Measurements from ENCODE around the gene ATG4D. TPM values are rescaled to one million over a fixed set of nuclear protein-coding genes. Genes with fewer than 3 reads are reported as not detected.

ATG4D gene
- total and polyA plus RNA-seq, 10 of the 15 experiments (the other 5 are each of a cell fraction or from before 2014, with no cell fraction given): 0.39 to 28.7 (median 13.4) TPM

DNA sequence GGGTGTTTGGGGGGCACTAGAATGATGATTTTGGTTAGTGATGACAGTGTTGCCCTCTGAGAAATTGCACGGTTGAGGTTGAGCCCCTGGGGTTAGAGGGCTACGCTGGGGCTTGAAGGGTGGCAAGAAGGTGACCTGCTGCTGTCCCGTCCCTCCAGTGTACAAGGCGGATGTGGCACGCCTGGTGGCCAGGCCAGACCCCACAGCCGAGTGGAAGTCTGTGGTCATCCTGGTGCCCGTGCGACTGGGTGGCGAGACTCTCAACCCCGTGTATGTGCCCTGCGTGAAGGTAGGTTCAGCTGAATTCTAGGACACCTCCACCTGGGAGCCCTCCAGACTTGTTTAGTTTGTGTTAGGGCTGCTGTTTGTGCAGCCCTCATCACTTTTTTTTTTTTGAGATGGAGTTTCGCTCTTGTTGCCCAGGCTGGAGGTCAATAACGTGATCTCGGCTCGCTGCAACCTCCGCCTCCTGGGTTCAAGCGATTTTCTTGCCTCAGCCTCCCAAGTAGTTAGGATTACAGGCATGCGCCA, 5.1 kb downstream of the ATG4D start:
- H3K4me1 ChIP-seq (ENCODE audit: control insufficient read depth, insufficient read depth, low read length): peaks cover 37% of the 10 kb centered on the region
- ChIA-PET SMC1A (ENCODE audit: uncharacterized antibody, unreplicated experiment) (interaction anchor here (1.2 kb wide), 1 partner anchor 12 kb away, joined by 3 read pairs; no protein-coding TSS in a partner anchor), POLR2A (interaction anchor here (0.6 kb wide), 1 partner anchor 62 kb away, joined by 4 read pairs; no protein-coding TSS in a partner anchor), CTCF (interaction anchor here (1.0 to 1.4 kb wide), 2 partner anchors 18 to 24 kb away, joined by 3 read pairs; no protein-coding TSS in a partner anchor), RAD21 (ENCODE audit: unreplicated experiment) (no interaction called here)
- in situ Hi-C loops (cut with MboI): no loop called here
- intact Hi-C loops (cut with micrococcal nuclease; ENCODE audit: unreplicated experiment): no loop called here
- H3K36me3 ChIP-seq (ENCODE audit: control insufficient read depth in 2 of 2, insufficient read depth in 2 of 2, low read length in 1 of 2): peaks cover 18 to 20% of the 10 kb centered on the region in 2 experiments
- no peaks in the 10 kb centered on the region; the same call in 2 of the 3 replicates for H3K9me3 ChIP-seq (replicated peaks; ENCODE audit: control insufficient read depth, insufficient read depth, low read length)
- H3K9ac ChIP-seq (ENCODE audit: control insufficient read depth, insufficient read depth, low read length): no peak overlapping the region
- H2AFZ ChIP-seq (ENCODE audit: control insufficient read depth, low read depth, low read length): no peak overlapping the region
- no peak overlapping the region for H3K27ac ChIP-seq (ENCODE audit: control insufficient read depth, insufficient read depth)
- no TSS peak for BruUV-seq (replicated peaks)
- no peaks in the 10 kb centered on the region for H3K27me3 ChIP-seq (replicated peaks in 1 of 2; ENCODE audit: control insufficient read depth in 2 of 2, insufficient read depth in 2 of 2, low read length in 1 of 2)
- no peaks in the 10 kb centered on the region for H4K20me1 ChIP-seq (ENCODE audit: control insufficient read depth, insufficient read depth)
- no peak for TF ChIP-seq TARDBP (IDR thresholded peaks at IDR 0.05; ENCODE audit: borderline replicate concordance)
- DNase-seq (ENCODE audit: low read depth, low spot score) (no peak), ATAC-seq (no peak), FAIRE-seq (no peak)
- no peak overlapping the region for H3K4me2 ChIP-seq (ENCODE audit: control insufficient read depth, insufficient read depth)
- WGBS (ENCODE audit: insufficient coverage, insufficient replicate concordance, low lambda C conversion rate, missing lambda C conversion rate): 93% methylated on average over 18 of the region's 18 CpGs
- no peak overlapping the region for H3K4me3 ChIP-seq
- peaks cover 11% of the 10 kb centered on the region for H3K79me2 ChIP-seq (ENCODE audit: control insufficient read depth, insufficient read depth, low read length)

DNA sequence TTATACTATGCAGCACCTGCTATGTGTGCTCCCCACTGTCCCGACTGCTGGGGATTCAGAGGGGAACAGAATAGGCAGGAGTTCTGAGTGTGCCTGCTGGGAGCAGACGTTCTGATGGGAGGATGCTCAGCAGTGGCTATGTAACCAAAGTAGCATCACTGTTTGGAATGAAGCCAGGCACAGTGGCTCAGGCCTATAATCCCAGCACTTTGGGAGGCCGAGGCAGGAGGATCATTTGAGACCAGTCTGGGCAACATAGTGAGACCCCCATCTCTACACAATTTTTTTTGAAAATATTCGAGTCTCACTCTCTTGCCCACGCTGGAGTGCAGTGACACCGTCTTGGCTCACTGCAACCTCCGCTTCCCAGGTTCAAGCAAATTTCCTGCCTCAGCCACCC, 6.0 kb downstream of the ATG4D start:
- DNase-seq (ENCODE audit: low read depth, low spot score) (no peak), FAIRE-seq (peak; percentile 13), ATAC-seq (no peak)
- Histone ChIP-seq H3K9ac (ENCODE audit: control insufficient read depth, insufficient read depth, low read length) (no peak overlapping the region), H3K27ac (ENCODE audit: control insufficient read depth, insufficient read depth) (peak overlapping the region; percentile 42; the same call in 1 of the 2 replicates), H3K36me3 (ENCODE audit: control insufficient read depth in 2 of 2, insufficient read depth in 2 of 2, low read length in 1 of 2) (peaks cover 20 to 21% of the 10 kb centered on the region in 2 experiments), H3K4me3 (no peak overlapping the region), H3K9me3 (replicated peaks; ENCODE audit: control insufficient read depth, insufficient read depth, low read length) (no peaks in the 10 kb centered on the region; the same call in 2 of the 3 replicates), H4K20me1 (ENCODE audit: control insufficient read depth, insufficient read depth) (no peaks in the 10 kb centered on the region), H3K79me2 (ENCODE audit: control insufficient read depth, insufficient read depth, low read length) (peaks cover 3% of the 10 kb centered on the region), H3K4me1 (ENCODE audit: control insufficient read depth, insufficient read depth, low read length) (peaks cover 42% of the 10 kb centered on the region), H3K27me3 (replicated peaks in 1 of 2; ENCODE audit: control insufficient read depth in 2 of 2, insufficient read depth in 2 of 2, low read length in 1 of 2) (no peaks in the 10 kb centered on the region), H2AFZ (ENCODE audit: control insufficient read depth, low read depth, low read length) (no peak overlapping the region), H3K4me2 (ENCODE audit: control insufficient read depth, insufficient read depth) (no peak overlapping the region)
- SMC1A ChIA-PET (ENCODE audit: uncharacterized antibody, unreplicated experiment): no interaction called here
- intact Hi-C loops (cut with micrococcal nuclease; ENCODE audit: unreplicated experiment): no loop called here
- no TSS peak for BruUV-seq (replicated peaks)
- TF ChIP-seq ETV6 (conservative IDR thresholded peaks at IDR 0.05 in 1 of 2, IDR thresholded peaks at IDR 0.05 in 1 of 2; ENCODE audit: borderline replicate concordance in 1 of 2, low read depth in 1 of 2) (no peak), ZZZ3 (IDR thresholded peaks at IDR 0.05; ENCODE audit: control insufficient read depth, insufficient read length, low read depth) (no peak)
- in situ Hi-C loops (cut with MboI): no loop called here
- RAD21 ChIA-PET (ENCODE audit: unreplicated experiment): no interaction called here
- 51% methylated on average over 7 of the region's 7 CpGs for WGBS (ENCODE audit: insufficient coverage, insufficient replicate concordance, low lambda C conversion rate, missing lambda C conversion rate)
- CTCF ChIA-PET: no interaction called here
- POLR2A ChIA-PET: no interaction called here

Data from GM12878 (cell line).